Adrenal gland (tissue), 12 donors: ENCODE measurements around the gene TRIM8. TPM values are rescaled to one million over a fixed set of nuclear protein-coding genes. Genes with fewer than 3 reads are reported as not detected.
A peak's percentile ranks its signal among the peaks of the same experiment; 100 is the strongest.

Experiments
- DNase-seq, 7 donors: peaks; one replicate each; pipeline ENCODE4 v3.0.0-alpha.2; 2019 to 2020
- H3K27ac ChIP-seq, 5 donors: fragments of 200-600 bp; sonication (generic) in 4 of 5; 1 replicate in 3 of 5; 2 replicates in 2 of 5; pipeline versions ENCODE4 v1.5.1 to v1.8.0; 2016 to 2020; ENCODE audit warnings: mild to moderate bottlenecking in 1 of 5
- H3K27me3 ChIP-seq: fragments of 200-600 bp; 2 replicates; pipeline ENCODE4 v1.8.0; 2021
- H3K36me3 ChIP-seq, 2 donors: fragments of 200-600 bp; replicated peaks in 1 of 2; 1 replicate in 1 of 2; 2 replicates in 1 of 2; pipeline versions ENCODE4 v1.5.1 to v1.8.0; 2018 to 2022
- H3K4me1 ChIP-seq, 2 donors: fragments of 200-600 bp; replicated peaks in 1 of 2; 1 replicate in 1 of 2; 2 replicates in 1 of 2; pipeline versions ENCODE4 v1.5.1 to v1.8.0; 2018 to 2021
- H3K4me3 ChIP-seq, 4 donors: fragments of 200-600 bp; sonication (generic) in 3 of 4; one replicate each; pipeline ENCODE4 v1.5.1; 2016 to 2018
- H3K9me3 ChIP-seq, 3 donors: fragments of 200-600 bp; sonication (generic) in 1 of 3; replicated peaks in 1 of 3; 1 replicate in 2 of 3; 2 replicates in 1 of 3; pipeline versions ENCODE4 v1.5.1 to v1.8.0; 2016 to 2021
- POLR2A ChIP-seq, 2 donors: fragments of 450-650 bp; IDR thresholded peaks; one replicate each; pipeline ENCODE4 v1.6.1; 2017; ENCODE audit warnings: antibody characterized with exemption in 2 of 2, mild to moderate bottlenecking in 2 of 2, moderate library complexity in 1 of 2
- WGBS, 4 donors: extraction: QIAGEN DNeasy Blood & Tissue Kit in 2 of 4; methylation state at CpG; one replicate each; pipeline versions ENCODE4 v1.1.5 to v1.1.7; 2013 to 2017; 5-methylcytosine and 5-hydroxymethylcytosine counted together
- intact Hi-C, 2 donors: fragments of 100-400 bp; cut with DNase I; formaldehyde crosslinking; loops; one replicate each; pipeline versions ENCODE4 v1.14.1 to v1.15.0; 2022 to 2023
- polyA plus RNA-seq, 3 donors: library from polyadenylated mRNA; stranded (reverse); fragments of 200-250 nt in 2 of 3; fragments of 350-450 nt in 1 of 3; fragmentation: Illumina TruSeq in 1 of 3; extraction: RNeasy Lipid Tissue Mini Kit (QIAGEN cat#74804) in 1 of 3; gene quantifications; one replicate each; pipeline ENCODE4 v1.2.3, GENCODE V29; 2013 to 2014
- total RNA-seq, 9 donors: library from RNA; depleted of rRNA in 4 of 9; stranded (reverse); fragments of >200 nt in 4 of 9; fragments of 120-200 nt in 1 of 9; fragmentation: NEBNext Ultra II Directional in 1 of 9; extraction: Animal tissue kit (Norgen Biotek cat#: 25700) in 1 of 9; gene quantifications; one replicate each; pipeline versions ENCODE4 v1.1.0 to v1.2.4, GENCODE V29; 2013 to 2023
- TF ChIP-seq, protein P1 (sequence below), 6 experiments: fragments of 450-650 bp in 4 of 6; fragments of 200-600 bp in 2 of 6; sonication (generic) in 1 of 6; IDR thresholded peaks; 1 replicate in 5 of 6; 2 replicates in 1 of 6; pipeline versions ENCODE4 v1.5.1 to v1.8.0; 2016 to 2021; ENCODE audit warnings: antibody characterized with exemption in 6 of 6, mild to moderate bottlenecking in 2 of 6, moderate library complexity in 1 of 6
- donor health status: healthy with polysubstance abuse.
- donor health status: Bipolar disorder and iron deficiency.
- donor health status: DM: yes; HTN: yes; CAD: no.
- donor health status: DM: no; HTN: no; CAD: no.
- donor health status: DM: no; HTN: no; CAD: no.
- donor health status: DM: yes; HTN: yes; CAD: no.

TRIM8 gene
- total and polyA plus RNA-seq, 12 donors: 21.6 to 175 (median 116) TPM

DNA sequence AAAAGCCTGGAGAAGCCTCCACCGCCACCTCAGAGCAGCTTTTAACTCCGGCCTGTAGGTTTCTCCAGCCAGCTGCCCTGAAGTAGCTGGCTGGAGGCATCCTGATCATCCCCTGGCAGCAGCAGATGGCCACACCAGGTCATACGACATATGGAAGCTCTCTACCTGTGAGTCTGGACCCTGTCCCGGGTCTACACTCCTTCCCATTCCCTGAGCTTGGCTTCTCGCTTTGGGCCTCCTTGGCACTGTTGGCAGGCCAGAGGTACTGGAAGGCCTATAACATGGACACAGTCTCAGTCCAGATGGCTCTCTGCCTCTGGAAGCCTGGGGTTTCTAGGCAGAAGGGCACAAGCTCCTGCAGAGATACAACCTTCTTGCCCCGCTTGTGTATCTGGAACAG is 43.5 kb upstream of the TRIM8 start:
- intact Hi-C loops: no loop called here
- no peak overlapping the region for H3K4me3 ChIP-seq
- WGBS, 4 donors: 90 to 96% (median 95%) methylated on average over 3 to 6 of the region's 6 CpGs
- H3K36me3 ChIP-seq: peaks cover 0 to 19% of the 10 kb centered on the region in 2 donors
- H3K4me1 ChIP-seq: peaks cover 17 to 59% of the 10 kb centered on the region in 2 donors
- TF ChIP-seq, protein P1, sequence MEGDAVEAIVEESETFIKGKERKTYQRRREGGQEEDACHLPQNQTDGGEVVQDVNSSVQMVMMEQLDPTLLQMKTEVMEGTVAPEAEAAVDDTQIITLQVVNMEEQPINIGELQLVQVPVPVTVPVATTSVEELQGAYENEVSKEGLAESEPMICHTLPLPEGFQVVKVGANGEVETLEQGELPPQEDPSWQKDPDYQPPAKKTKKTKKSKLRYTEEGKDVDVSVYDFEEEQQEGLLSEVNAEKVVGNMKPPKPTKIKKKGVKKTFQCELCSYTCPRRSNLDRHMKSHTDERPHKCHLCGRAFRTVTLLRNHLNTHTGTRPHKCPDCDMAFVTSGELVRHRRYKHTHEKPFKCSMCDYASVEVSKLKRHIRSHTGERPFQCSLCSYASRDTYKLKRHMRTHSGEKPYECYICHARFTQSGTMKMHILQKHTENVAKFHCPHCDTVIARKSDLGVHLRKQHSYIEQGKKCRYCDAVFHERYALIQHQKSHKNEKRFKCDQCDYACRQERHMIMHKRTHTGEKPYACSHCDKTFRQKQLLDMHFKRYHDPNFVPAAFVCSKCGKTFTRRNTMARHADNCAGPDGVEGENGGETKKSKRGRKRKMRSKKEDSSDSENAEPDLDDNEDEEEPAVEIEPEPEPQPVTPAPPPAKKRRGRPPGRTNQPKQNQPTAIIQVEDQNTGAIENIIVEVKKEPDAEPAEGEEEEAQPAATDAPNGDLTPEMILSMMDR (IDR thresholded peaks at IDR 0.05): no peak
- no peak for TF ChIP-seq POLR2A (IDR thresholded peaks at IDR 0.05)
- H3K27me3 ChIP-seq: no peaks in the 10 kb centered on the region
- H3K27ac ChIP-seq: peak overlapping the region in 2 of 5 donors; percentile 82 to 94
- H3K9me3 ChIP-seq: no peaks in the 10 kb centered on the region
- no peak for DNase-seq

DNA sequence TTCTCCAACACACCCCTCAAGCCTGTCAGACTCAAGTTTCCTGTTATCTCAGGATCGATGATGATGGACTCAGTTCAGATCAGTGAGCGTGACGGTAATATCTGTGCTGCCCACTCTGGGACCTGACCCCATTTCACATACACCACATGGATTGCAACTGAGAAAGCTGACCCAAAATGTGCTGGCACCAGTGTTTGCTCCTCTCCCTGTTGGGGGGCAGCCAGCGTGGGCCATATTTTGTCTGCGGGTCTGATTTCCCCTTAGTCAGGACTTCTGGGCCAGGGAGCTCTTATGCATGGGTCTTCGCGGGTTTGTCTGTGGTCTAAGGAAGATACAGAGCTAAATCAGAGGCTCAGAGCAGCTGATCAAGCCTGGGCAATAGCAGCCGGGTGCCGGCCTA is 42.6 kb upstream of the TRIM8 start:
- H3K36me3 ChIP-seq: peaks cover 0 to 17% of the 10 kb centered on the region in 2 donors
- TF ChIP-seq, protein P1 (IDR thresholded peaks at IDR 0.05): no peak
- TF ChIP-seq POLR2A (IDR thresholded peaks at IDR 0.05): no peak
- H3K27me3 ChIP-seq: no peaks in the 10 kb centered on the region
- 80 to 90% (median 85%) methylated on average over 9 of the region's 9 CpGs for WGBS, 4 donors
- DNase-seq: no peak
- peak overlapping the region; percentile 28 to 94 (median 65) for H3K27ac ChIP-seq
- intact Hi-C loops: no loop called here
- H3K4me1 ChIP-seq: peaks cover 17 to 52% of the 10 kb centered on the region in 2 donors
- H3K9me3 ChIP-seq: no peaks in the 10 kb centered on the region
- H3K4me3 ChIP-seq: no peak overlapping the region

DNA sequence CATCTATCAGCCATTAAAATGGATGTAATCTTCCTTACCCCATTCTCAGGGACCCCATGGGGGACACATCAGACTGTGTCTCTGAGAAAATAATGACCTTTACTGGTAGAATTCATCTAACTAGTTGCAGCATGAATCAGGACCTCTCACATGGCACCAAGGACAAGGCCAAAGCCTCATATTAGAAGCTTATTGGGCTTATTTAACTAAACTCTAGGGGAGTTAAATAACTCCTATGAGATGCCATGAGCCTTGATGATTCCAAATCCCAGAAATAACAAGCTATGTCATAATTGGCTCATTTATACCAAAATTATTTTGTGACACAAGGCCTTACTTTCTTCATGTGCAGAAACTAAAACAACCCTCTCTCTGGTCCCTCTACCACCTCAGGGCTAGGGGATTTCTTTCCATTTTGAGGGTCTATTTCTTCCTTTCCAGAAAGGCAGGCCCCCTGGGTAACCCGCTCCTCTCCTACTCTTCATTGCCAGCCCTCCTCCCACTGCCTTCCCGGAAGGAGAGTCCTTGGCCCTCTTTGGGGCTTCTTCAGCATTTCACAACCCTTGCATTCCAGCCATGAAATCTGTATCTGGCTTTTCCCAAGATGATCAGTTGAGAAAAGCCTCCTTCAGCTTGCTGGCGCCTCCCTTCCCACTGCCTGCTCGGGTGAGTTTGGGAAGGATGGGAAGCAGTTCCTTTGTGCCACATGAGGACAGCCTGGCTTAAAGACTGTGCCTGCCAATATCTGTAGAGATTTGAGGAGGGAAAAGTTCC is 41.8 kb upstream of the TRIM8 start:
- Histone ChIP-seq H3K9me3 (no peaks in the 10 kb centered on the region), H3K4me1 (peaks cover 17 to 46% of the 10 kb centered on the region in 2 donors), H3K36me3 (peaks cover 0 to 9% of the 10 kb centered on the region in 2 donors), H3K27ac (peak overlapping the region; percentile 28 to 94 (median 65)), H3K4me3 (no peak overlapping the region), H3K27me3 (no peaks in the 10 kb centered on the region)
- WGBS, 4 donors: 29 to 46% (median 39%) methylated on average over 4 of the region's 4 CpGs
- TF ChIP-seq POLR2A (IDR thresholded peaks at IDR 0.05): no peak
- TF ChIP-seq, protein P1 (IDR thresholded peaks at IDR 0.05): no peak
- peak in 5 of 7 donors; percentile 51 to 73 (median 69) for DNase-seq
- intact Hi-C loops: no loop called here

DNA sequence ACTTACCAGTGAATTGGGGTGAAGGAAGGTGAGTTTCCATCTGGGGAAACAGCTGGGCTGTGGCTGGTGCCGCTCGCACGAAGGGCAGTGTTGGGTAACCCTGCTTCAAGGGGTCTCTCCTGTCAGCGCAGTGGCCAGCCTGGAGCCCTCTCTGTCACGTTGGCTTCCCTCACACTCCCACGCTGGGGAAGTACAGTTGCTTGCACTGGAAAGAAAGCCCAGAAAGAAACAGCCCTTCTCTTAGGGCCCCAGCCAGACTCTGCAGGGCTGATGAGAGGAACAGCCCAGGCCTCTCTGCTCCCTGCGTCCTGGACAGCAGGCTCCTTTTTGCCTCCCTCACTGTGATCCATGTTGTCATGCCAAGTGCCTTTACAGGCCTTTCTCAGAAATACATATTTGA is 40.3 kb upstream of the TRIM8 start:
- no peak for DNase-seq
- H3K27me3 ChIP-seq: no peaks in the 10 kb centered on the region
- no peak for TF ChIP-seq POLR2A (IDR thresholded peaks at IDR 0.05)
- TF ChIP-seq, protein P1 (IDR thresholded peaks at IDR 0.05): no peak
- 58 to 69% (median 68%) methylated on average over 2 to 7 of the region's 7 CpGs for WGBS, 4 donors
- no peaks in the 10 kb centered on the region for H3K9me3 ChIP-seq
- intact Hi-C loops: no loop called here
- peak overlapping the region; percentile 28 to 94 (median 59) for H3K27ac ChIP-seq
- peaks cover 0 to 7% of the 10 kb centered on the region in 2 donors for H3K36me3 ChIP-seq
- H3K4me3 ChIP-seq: no peak overlapping the region
- H3K4me1 ChIP-seq: peaks cover 17 to 40% of the 10 kb centered on the region in 2 donors
